HT1080 (cell line): ENCODE results near the gene ATAD1. TPM values are rescaled to one million over a fixed set of nuclear protein-coding genes. Genes with fewer than 3 reads are reported as not detected.
"Not testable (repeated sequence)": the region's sequence is repeated elsewhere in the genome, so short reads cannot be mapped to it uniquely, and the experiment has no call there.

Experiments used
- DNase-seq: peaks from one replicate; pipeline ENCODE4 v3.0.0-alpha.2; 2015; ENCODE audit warnings: low read depth
- total RNA-seq: library from RNA; depleted of rRNA; stranded (reverse); fragments of >200 nt; shearing (Covaris generic); gene quantifications from 2 replicates; pipeline ENCODE4 v1.2.3, GENCODE V29; 2014

ATAD1 gene
- total RNA-seq, 1 experiment from 2014 or later: 42.3 TPM

- DNase-seq: not testable (repeated sequence)
Measured at GRCh38 chr10:87846711-87847110, 28.7 kb upstream of the ATAD1 start.

- peak; percentile 76 for DNase-seq
Measured at GRCh38 chr10:87846023-87846422, 28.0 kb upstream of the ATAD1 start.

DNA sequence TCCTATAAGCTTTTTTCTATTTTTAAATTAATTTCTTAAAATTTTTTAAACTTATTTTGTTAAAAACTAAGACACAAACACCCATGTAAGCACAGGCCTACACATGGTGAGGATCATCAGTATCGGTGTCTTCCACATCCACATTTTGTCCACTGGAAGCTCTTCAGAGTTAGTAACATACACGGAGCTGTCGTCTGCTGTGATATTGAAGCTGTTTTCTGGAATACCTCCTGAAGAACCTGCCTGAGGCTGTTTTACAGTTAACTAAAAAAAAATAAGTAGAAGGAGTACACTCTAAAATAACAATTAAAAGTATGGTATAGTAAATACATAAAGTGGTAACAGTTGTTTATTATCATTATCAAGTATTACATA is 27.6 kb upstream of the ATAD1 start:
- no peak for DNase-seq

GRCh38 chr10:87844837-87845623 is 27.0 kb upstream of the ATAD1 start:
- peak; percentile 77 for DNase-seq

GRCh38 chr10:87843714-87844113 is 25.7 kb upstream of the ATAD1 start:
- no peak for DNase-seq

DNA sequence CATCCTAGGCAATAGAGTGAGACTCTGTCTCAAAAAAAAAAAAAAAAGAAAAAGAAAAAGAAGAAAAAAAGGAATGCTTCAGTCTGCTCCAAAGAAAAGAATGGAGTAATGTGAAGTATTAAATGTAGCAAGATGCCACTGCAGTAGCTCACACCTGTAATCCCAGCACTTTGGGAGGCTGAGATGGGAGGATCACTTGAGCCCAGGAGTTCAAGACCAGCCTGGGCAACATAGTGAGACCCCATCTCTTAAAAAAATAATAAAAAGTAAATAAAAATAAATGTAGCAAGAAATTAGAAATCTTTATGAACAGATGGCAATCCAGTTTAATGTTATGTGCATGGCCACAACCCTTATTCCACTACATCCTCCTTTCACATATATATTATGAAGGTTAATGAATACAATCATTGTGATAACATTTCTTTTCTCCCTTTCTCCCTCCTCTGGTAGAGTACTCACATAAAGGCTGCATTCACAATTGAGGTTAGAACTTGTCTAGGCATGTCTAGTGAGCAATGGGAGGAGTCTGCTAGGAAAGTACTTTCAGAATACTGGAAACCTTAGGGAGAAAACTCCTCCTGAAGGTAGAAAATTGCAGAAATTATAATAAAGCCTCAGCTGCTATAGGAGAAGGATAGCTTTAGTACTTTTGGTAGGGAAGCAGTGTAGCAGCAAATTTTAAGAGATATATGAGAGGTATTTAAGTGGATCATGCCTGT is 24.9 kb upstream of the ATAD1 start:
- peak; percentile 72 for DNase-seq

DNA sequence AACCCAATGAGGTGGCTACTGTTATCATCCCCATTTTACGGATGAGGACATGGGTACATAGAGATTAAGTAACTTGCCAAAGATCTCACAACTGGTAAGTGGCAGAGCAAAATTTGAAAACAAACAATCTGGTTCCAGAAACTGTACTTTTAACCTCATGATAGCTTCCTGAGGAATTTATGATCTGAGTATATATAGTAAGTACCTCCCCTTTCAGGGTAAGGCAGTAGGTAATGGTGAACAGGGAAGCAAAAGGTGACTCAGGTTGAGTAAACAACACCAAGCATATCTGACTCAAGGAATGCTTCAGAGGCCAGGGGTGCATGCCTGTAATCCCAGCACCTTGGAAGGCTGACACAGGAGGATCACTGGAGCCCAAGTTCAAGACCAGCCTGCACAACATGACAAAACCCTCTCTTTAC is 24.2 kb upstream of the ATAD1 start:
- peak; percentile 85 for DNase-seq

- no peak for DNase-seq
Measured at GRCh38 chr10:87841186-87841585, 23.2 kb upstream of the ATAD1 start.

- no peak for DNase-seq
Measured at GRCh38 chr10:87838650-87839049, 20.6 kb upstream of the ATAD1 start.

DNA sequence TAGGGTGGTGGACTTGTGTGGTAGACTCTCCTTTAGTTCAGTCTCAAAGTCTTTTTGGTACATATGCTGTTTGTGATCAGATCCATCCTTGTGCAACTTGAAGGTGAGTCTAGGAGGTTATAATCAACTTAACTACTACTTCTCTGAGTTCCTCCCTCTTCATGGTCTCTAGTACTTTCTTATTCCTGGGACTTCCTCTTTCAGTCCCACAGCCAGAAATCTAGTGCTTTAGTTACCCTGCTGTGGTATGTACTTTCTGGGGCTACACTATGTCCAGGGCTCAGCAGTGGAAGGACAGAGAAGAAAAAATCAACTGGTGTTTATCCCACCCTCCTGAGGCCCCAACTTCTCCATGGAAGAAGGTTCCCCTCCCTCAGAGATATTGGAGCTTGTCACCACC is 19.4 kb upstream of the ATAD1 start:
- no peak for DNase-seq

DNA sequence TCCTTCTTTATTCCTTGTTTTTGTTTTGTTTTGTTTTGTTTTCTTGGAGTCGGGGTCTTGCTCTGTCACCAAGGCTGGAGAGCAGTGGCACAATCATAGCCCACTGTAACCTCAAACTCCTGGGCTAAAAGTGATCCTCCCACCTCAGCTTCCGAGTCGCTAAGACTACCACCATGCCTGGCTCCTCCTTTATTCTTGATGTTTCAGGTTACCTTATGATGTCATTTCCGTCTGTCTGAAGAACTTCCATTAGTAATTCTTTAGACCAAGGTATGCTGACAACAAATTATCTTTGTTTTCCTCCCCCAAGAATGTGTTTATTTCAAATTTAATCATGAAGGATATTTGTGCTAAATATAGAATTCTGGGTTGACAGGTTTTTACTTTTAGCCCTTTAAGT is 18.1 kb upstream of the ATAD1 start:
- no peak for DNase-seq

DNA sequence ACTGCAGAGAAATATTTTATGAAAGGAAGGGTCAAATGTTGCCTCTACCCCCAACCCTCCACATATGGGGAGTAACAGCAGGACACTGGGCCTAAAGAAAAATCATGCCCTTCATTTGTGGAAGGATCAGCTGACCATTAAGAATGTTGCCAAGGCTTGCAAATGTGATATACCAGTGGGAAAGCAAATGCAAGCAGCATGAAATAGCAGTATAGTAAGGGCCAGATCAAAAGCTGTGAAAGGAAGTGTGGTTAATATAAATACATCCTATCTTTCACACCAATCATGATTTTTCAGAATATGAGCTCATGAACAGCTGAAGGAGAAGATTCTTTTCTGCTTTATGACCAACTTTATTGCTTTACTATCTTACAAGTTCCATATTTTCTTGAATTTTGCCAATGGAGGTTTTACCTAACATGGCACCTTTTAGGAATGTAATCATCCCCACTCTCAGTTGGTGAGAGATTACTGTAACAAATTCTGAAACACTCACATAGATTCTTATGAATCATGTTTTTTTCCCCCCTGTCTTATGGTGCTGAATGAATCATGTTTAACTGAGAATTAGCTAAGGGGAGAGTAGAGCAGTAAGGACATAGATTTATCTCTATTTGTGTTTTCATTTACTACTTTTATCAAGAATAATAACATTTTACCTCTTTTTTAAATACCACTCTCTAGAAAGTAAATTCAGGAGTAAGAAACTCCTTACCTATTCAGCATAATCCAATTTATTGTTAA is 12.1 kb upstream of the ATAD1 start:
- peak; percentile 32 for DNase-seq

DNA sequence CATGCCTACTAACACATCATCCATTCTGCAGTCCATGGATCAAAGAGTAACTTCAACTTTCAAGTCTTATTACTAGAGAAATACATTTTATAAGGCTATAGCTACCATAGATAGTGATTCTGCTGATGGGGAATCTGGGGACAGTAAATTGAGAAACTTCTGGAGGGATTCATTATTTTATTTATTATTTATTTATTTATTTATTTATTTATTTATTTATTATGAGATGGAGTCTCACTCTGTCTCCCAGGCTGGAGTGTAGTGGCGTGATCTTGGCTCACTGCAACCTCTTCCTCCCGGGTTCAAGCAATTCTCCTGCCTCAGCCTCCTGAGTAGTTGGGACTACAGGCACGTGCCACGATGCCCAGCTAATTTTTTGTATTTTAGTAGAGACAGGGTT is 11.0 kb upstream of the ATAD1 start:
- DNase-seq: not testable (repeated sequence)

DNA sequence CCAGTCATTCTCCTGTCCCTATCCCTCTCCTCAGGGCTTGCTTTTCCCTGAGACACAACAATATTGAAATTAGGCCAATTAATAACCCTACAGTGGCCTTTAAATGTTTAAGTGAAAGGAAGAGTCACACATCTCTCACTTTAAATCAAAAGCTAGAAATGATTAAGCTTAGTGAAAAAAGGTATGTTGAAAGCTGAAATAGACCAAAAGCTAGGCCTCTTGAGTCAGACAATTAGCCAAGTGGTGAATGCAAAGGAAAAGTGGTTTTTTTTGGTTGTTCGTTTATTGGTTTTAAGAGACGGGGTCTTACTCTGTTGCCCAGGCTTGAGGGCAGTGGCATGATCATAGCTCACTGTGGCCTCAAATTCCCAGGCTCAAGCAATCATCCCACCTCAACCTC is 9.7 kb upstream of the ATAD1 start:
- DNase-seq: no peak

GRCh38 chr10:87826653-87827052 is 8.6 kb upstream of the ATAD1 start:
- DNase-seq: no peak

- DNase-seq: no peak
Measured at GRCh38 chr10:87819289-87819585, 1.2 kb upstream of the ATAD1 start.

GRCh38 chr10:87818505-87819288 is 671 bp upstream of the ATAD1 start:
- peak; percentile 31 for DNase-seq

- no peak for DNase-seq
Measured at GRCh38 chr10:87816898-87817608, 973 bp downstream of the ATAD1 start.

DNA sequence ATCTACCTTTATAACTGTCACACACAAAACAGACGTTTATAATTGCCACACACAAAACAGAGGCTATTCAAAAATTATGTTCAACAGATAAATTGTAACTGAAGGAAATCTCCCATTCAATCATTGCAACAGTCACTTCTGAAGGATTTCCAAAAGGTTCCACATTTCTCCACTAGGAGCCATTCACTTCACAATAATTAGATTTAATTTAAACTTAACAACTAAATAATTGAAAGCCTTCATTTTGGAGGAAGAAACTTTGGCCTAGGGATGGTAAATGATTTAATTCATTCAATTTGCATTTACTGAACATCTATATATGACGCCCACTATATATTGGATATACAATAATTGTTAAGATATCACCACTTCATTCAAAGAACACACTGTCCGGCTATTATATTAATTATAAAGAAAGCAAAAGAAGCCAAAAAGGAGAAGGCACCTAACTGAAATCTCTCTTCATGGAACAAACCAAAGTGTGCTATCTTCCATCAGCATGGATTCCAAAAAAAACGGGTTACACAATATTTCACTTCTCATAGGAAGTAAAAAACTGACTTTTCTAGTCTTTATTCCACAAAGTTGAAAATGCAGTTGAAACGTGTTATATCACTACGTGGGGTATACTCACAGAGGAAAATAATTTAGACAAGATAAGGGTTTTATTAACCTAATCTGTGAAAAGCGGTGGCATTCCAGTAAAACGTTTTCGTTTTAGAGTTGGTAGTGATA is 1.7 kb downstream of the ATAD1 start:
- DNase-seq: no peak

DNA sequence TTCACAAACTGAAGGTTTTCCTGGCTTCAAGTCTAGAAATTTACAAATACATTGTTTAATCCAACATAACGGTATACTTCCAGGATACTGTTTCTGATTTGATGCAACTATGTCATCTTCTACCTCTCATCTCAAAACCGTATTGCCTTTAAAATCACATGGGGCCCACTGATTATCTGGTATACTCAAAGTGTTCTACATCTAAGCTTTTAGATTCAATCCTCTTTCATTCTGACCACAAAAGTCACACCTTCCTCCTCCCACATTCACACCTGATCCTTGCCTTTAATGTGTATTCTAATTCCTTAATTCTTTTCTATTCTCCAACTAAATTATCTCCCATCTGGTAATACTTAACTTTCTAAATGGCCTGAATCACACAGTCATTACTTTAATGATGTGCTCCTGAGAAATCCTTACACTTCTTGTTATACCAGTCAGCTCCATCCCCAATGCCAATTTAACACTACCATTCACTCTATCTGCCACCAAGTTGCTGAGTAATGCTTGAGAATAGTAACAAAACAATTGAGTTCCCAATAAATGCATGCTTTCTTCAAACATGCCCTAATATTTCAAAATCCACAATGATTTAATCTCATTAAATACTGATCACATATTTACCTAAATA is 13.0 kb downstream of the ATAD1 start:
- no peak for DNase-seq
